ENCODE results near the gene GSKIP. TPM values are rescaled to one million over a fixed set of nuclear protein-coding genes. Genes with fewer than 3 reads are reported as not detected.
"Not testable (repeated sequence)": the region's sequence is repeated elsewhere in the genome, so short reads cannot be mapped to it uniquely, and the experiment has no call there.

The GSKIP gene
- total and polyA plus RNA-seq, 2 experiments from 2014 or later = 34.0 to 46.6 TPM

DNA sequence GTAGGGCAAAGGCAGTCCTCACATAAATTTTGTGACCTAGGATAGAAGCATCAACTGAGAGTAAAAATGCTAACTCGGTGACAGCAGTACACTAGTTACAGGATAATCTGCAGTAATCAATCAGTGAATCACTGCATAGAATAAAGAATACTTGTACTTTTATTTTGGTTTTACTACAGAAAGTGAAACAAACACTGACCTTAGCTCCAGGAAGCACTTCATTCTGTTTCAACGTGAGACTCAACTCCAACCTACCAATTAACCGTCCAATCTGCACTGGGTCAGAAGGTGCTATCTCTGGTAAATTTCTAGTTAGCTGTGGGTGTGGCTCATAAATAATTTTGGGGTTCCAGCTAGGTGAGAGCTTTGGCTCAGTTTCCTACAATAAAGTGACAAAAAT, 22.0 kb upstream of the GSKIP start:
- H2AFZ ChIP-seq = no peak overlapping the region
- no peak for DNase-seq (ENCODE audit: low spot score)
- H3K9me3 ChIP-seq (ENCODE audit: low read depth) = no peaks in the 10 kb centered on the region
- H3K4me2 ChIP-seq = no peak overlapping the region
- no peak overlapping the region for H3K4me3 ChIP-seq
- no peak for TF ChIP-seq EZH2phosphoT487 (IDR thresholded peaks at IDR 0.05; ENCODE audit: low read depth, severe bottlenecking, unreplicated experiment)
- TF ChIP-seq CTCF (IDR thresholded peaks at IDR 0.05; ENCODE audit: poor library complexity) = no peak
- TF ChIP-seq EZH2 (IDR thresholded peaks at IDR 0.05; ENCODE audit: borderline replicate concordance) = no peak
- H3K36me3 ChIP-seq (replicated peaks; ENCODE audit: insufficient read depth, low read depth) = peaks cover 4% of the 10 kb centered on the region
- no peaks in the 10 kb centered on the region for H4K20me1 ChIP-seq (ENCODE audit: insufficient read depth, poor library complexity, severe bottlenecking)
- H3K79me2 ChIP-seq = no peaks in the 10 kb centered on the region
- 89% methylated on average over 3 of the region's 3 CpGs for WGBS (ENCODE audit: low lambda C conversion rate, missing lambda C conversion rate)
- no peaks in the 10 kb centered on the region for H3K4me1 ChIP-seq (ENCODE audit: insufficient read depth)
- no peaks in the 10 kb centered on the region for H3K9me2 ChIP-seq (replicated peaks; ENCODE audit: insufficient read depth)
- no peaks in the 10 kb centered on the region for H3K27me3 ChIP-seq
- no peak overlapping the region for H3K27ac ChIP-seq

- Histone ChIP-seq H3K27ac (no peak overlapping the region), H3K4me1 (ENCODE audit: insufficient read depth) (no peaks in the 10 kb centered on the region), H4K20me1 (ENCODE audit: insufficient read depth, poor library complexity, severe bottlenecking) (no peaks in the 10 kb centered on the region), H3K4me2 (no peak overlapping the region), H3K27me3 (no peaks in the 10 kb centered on the region), H3K79me2 (peaks cover 39% of the 10 kb centered on the region), H3K9me3 (ENCODE audit: low read depth) (no peaks in the 10 kb centered on the region), H3K4me3 (no peak overlapping the region), H2AFZ (no peak overlapping the region), H3K36me3 (replicated peaks; ENCODE audit: insufficient read depth, low read depth) (no peaks in the 10 kb centered on the region), H3K9me2 (replicated peaks; ENCODE audit: insufficient read depth) (no peaks in the 10 kb centered on the region)
- WGBS (ENCODE audit: low lambda C conversion rate, missing lambda C conversion rate) = 91% methylated on average over 2 of the region's 2 CpGs
- DNase-seq (ENCODE audit: low spot score) = no peak
- TF ChIP-seq CTCF (IDR thresholded peaks at IDR 0.05; ENCODE audit: poor library complexity) (no peak), EZH2 (IDR thresholded peaks at IDR 0.05; ENCODE audit: borderline replicate concordance) (no peak), EZH2phosphoT487 (IDR thresholded peaks at IDR 0.05; ENCODE audit: low read depth, severe bottlenecking, unreplicated experiment) (no peak)
These were observed 17.7 kb upstream of the GSKIP start for GRCh38 chr14:96345669-96346068.

DNA sequence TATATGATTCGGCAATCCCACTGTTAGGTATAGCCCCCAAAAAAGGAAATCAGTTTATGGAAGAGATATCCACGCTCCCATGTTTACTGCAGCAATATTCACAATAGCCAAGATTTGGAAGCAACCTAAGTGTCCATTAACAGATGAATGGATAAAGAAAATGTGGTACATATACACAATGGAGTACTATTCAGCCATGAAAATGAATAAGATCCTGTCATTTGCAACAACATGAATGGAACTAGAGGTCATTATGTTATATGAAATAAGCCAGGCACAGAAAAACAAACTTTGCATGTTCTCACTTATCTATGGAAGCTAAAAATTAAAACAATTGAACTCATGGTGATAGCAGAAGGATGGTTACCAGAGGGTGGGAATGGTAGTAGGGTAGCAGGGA, 15.4 kb upstream of the GSKIP start:
- not testable (repeated sequence) for H3K9me3 ChIP-seq (ENCODE audit: low read depth); H3K27ac ChIP-seq; H4K20me1 ChIP-seq (ENCODE audit: insufficient read depth, poor library complexity, severe bottlenecking); H3K4me1 ChIP-seq (ENCODE audit: insufficient read depth); H2AFZ ChIP-seq; H3K27me3 ChIP-seq; H3K36me3 ChIP-seq (replicated peaks; ENCODE audit: insufficient read depth, low read depth); H3K9me2 ChIP-seq (replicated peaks; ENCODE audit: insufficient read depth); H3K4me2 ChIP-seq; DNase-seq (ENCODE audit: low spot score); H3K4me3 ChIP-seq
- H3K79me2 ChIP-seq = peaks cover 59% of the 10 kb centered on the region
- 94% methylated on average over 2 of the region's 2 CpGs for WGBS (ENCODE audit: low lambda C conversion rate, missing lambda C conversion rate)

DNA sequence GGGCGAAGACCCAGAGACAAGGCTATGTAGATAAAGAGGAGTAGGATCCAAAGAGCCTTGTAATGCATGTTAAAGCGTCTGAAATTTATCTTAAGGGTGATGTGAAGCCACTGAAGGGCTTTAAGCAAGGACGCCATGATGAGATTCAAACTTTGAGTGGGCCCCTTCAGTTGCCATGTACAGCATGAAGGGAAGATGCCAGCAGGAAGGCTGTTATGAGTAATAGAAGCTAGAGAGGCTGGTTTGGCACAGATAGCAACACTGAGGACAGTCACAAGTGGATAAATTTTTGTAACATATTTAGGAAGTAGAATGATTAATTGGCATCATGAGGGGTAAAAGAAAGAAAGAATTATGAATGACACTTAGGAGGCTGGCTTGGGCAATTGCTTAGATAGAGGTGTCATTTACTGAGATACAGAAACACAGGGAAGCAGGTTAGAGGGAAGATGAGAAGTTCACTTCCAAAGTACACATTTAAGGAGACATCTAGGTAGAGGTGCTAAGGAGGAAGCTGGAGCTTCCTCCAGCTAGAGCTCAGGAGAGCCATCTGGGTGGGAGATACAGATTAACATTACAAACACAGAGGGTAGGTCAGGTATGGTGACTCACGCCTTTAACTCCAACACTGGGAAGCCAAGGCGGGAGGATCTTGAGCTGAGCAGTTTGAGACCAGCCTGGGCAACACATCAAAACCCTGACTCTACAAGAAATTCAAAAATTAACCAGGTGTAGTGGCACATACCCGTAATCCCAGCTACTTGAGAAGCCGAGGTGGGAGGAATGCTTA, 13.8 kb upstream of the GSKIP start:
- Histone ChIP-seq H3K4me1 (ENCODE audit: insufficient read depth) (no peaks in the 10 kb centered on the region), H3K27me3 (no peaks in the 10 kb centered on the region), H3K9me2 (replicated peaks; ENCODE audit: insufficient read depth) (no peaks in the 10 kb centered on the region), H2AFZ (no peak overlapping the region), H3K36me3 (replicated peaks; ENCODE audit: insufficient read depth, low read depth) (no peaks in the 10 kb centered on the region), H3K4me3 (no peak overlapping the region), H3K9me3 (ENCODE audit: low read depth) (no peaks in the 10 kb centered on the region), H3K27ac (no peak overlapping the region), H3K79me2 (peaks cover 75% of the 10 kb centered on the region), H4K20me1 (ENCODE audit: insufficient read depth, poor library complexity, severe bottlenecking) (no peaks in the 10 kb centered on the region), H3K4me2 (no peak overlapping the region)
- TF ChIP-seq CTCF (IDR thresholded peaks at IDR 0.05; ENCODE audit: poor library complexity) (no peak), EZH2 (IDR thresholded peaks at IDR 0.05; ENCODE audit: borderline replicate concordance) (no peak), EZH2phosphoT487 (IDR thresholded peaks at IDR 0.05; ENCODE audit: low read depth, severe bottlenecking, unreplicated experiment) (no peak)
- no peak for DNase-seq (ENCODE audit: low spot score)
- WGBS (ENCODE audit: low lambda C conversion rate, missing lambda C conversion rate) = 91% methylated on average over 7 of the region's 7 CpGs
